SK-N-SH treated with all-trans-retinoic acid at 6 μM for 48 hours (cell line): ENCODE results near the gene PDSS2.

Experiments
- ATAC-seq: fragments of 200-7000 bp; cut with Tn5 transposase; 3 replicates; pipeline ENCODE4 v1.9.1; 2020; ENCODE audit warnings: mild to moderate bottlenecking, moderate library complexity
- ARNTL ChIP-seq: fragments of 450-650 bp; formaldehyde crosslinking; IDR thresholded peaks from 2 replicates; pipeline ENCODE4 v1.5.0; 2020; ENCODE audit warnings: low read depth, mild to moderate bottlenecking, moderate library complexity, borderline replicate concordance
- BACH2 ChIP-seq: fragments of 250-450 bp; sonication (Bioruptor Pico); IDR thresholded peaks from 2 replicates; pipeline ENCODE4 v1.9.0; 2021; ENCODE audit warnings: mild to moderate bottlenecking, borderline replicate concordance
- CREB5 ChIP-seq: fragments of 250-450 bp; sonication (Bioruptor Pico); IDR thresholded peaks from 2 replicates; pipeline ENCODE4 v1.5.1; 2020; ENCODE audit warnings: low read depth, mild to moderate bottlenecking, moderate library complexity
- CSDC2 ChIP-seq: fragments of 250-450 bp; sonication (Bioruptor Pico); IDR thresholded peaks from 2 replicates; pipeline ENCODE4 v1.5.0; 2020; ENCODE audit warnings: mild to moderate bottlenecking, moderate library complexity
- CSRNP3 ChIP-seq: fragments of 250-450 bp; sonication (Bioruptor Pico); IDR thresholded peaks from 2 replicates; pipeline ENCODE4 v1.5.1; 2021; ENCODE audit warnings: mild to moderate bottlenecking, moderate library complexity
- ESRRG ChIP-seq: fragments of 250-450 bp; sonication (Bioruptor Pico); IDR thresholded peaks from 2 replicates; pipeline ENCODE4 v1.6.1; 2021; ENCODE audit warnings: mild to moderate bottlenecking
- GLIS3 ChIP-seq: fragments of 250-450 bp; sonication (Bioruptor Pico); IDR thresholded peaks from 2 replicates; pipeline ENCODE4 v1.5.0; 2020; ENCODE audit warnings: mild to moderate bottlenecking, moderate library complexity
- ISL1 ChIP-seq: fragments of 250-450 bp; sonication (Bioruptor Pico); IDR thresholded peaks from 2 replicates; pipeline ENCODE4 v2.1.2; 2022; ENCODE audit warnings: mild to moderate bottlenecking, moderate library complexity
- OSR1 ChIP-seq: fragments of 250-450 bp; sonication (Bioruptor Pico); IDR thresholded peaks from 2 replicates; pipeline ENCODE4 v1.8.0; 2022; ENCODE audit warnings: moderate library complexity, mild to moderate bottlenecking, inconsistent platforms
- PATZ1 ChIP-seq: fragments of 250-450 bp; sonication (Bioruptor Pico); IDR thresholded peaks from 2 replicates; pipeline ENCODE4 v1.8.0; 2020; ENCODE audit warnings: mild to moderate bottlenecking, moderate library complexity, borderline replicate concordance
- POU6F1 ChIP-seq: fragments of 250-450 bp; sonication (Bioruptor Pico); IDR thresholded peaks from 2 replicates; pipeline ENCODE4 v1.8.0; 2021; ENCODE audit warnings: low read depth, mild to moderate bottlenecking, moderate library complexity, borderline replicate concordance
- RARB ChIP-seq: fragments of 250-450 bp; sonication (Bioruptor Pico); IDR thresholded peaks from 2 replicates; pipeline ENCODE4 v1.8.0; 2021; ENCODE audit warnings: mild to moderate bottlenecking, moderate library complexity
- SNAI2 ChIP-seq: fragments of 250-450 bp; sonication (Bioruptor Pico); IDR thresholded peaks from 2 replicates; pipeline ENCODE4 v1.5.0; 2020; ENCODE audit warnings: mild to moderate bottlenecking, moderate library complexity
- TOX ChIP-seq: fragments of 250-450 bp; sonication (Bioruptor Pico); IDR thresholded peaks from 2 replicates; pipeline ENCODE4 v1.8.0; 2021; ENCODE audit warnings: mild to moderate bottlenecking, moderate library complexity, borderline replicate concordance
- TSHZ2 ChIP-seq: fragments of 250-450 bp; sonication (Bioruptor Pico); IDR thresholded peaks from 2 replicates; pipeline ENCODE4 v1.5.0; 2020; ENCODE audit warnings: mild to moderate bottlenecking, moderate library complexity
- ZFP3 ChIP-seq: fragments of 250-450 bp; sonication (Bioruptor Pico); IDR thresholded peaks from 2 replicates; pipeline ENCODE4 v1.5.0; 2020; ENCODE audit warnings: mild to moderate bottlenecking, moderate library complexity
- ZFP30 ChIP-seq: fragments of 450-650 bp; formaldehyde crosslinking; IDR thresholded peaks from 2 replicates; pipeline ENCODE4 v1.5.0; 2022; ENCODE audit warnings: mild to moderate bottlenecking, moderate library complexity
- ZNF565 ChIP-seq: fragments of 450-650 bp; formaldehyde crosslinking; conservative IDR thresholded peaks from 2 replicates; pipeline ENCODE4 v1.5.0; 2020; ENCODE audit warnings: low read depth, mild to moderate bottlenecking, moderate library complexity
- ZNF70 ChIP-seq: fragments of 450-650 bp; formaldehyde crosslinking; IDR thresholded peaks from 2 replicates; pipeline ENCODE4 v1.5.0; 2020; ENCODE audit warnings: mild to moderate bottlenecking, moderate library complexity
- ZNF8 ChIP-seq: fragments of 450-650 bp; formaldehyde crosslinking; IDR thresholded peaks from 2 replicates; pipeline ENCODE4 v1.5.0; 2020; ENCODE audit warnings: mild to moderate bottlenecking, moderate library complexity

PDSS2 gene

GRCh38 chr6:107228754-107229153 is 230.6 kb downstream of the PDSS2 start:
- no peak for TF ChIP-seq RARB (CRISPR knock-in tag)
- TF ChIP-seq ARNTL = no peak
- no peak for TF ChIP-seq CSRNP3 (CRISPR knock-in tag)
- TF ChIP-seq ZNF565 = no peak
- TF ChIP-seq CREB5 = no peak
- TF ChIP-seq OSR1 (CRISPR knock-in tag) = no peak
- TF ChIP-seq CSDC2 = no peak
- TF ChIP-seq PATZ1 (CRISPR knock-in tag) = no peak
- TF ChIP-seq GLIS3 (CRISPR knock-in tag) = no peak
- no peak for TF ChIP-seq ESRRG (CRISPR knock-in tag)
- no peak for TF ChIP-seq ZFP3
- no peak for TF ChIP-seq ZNF70 (CRISPR knock-in tag)
- TF ChIP-seq TSHZ2 (CRISPR knock-in tag) = no peak
- TF ChIP-seq ZNF8 (CRISPR knock-in tag) = no peak
- TF ChIP-seq POU6F1 = no peak
- no peak for TF ChIP-seq BACH2 (CRISPR knock-in tag)
- TF ChIP-seq ISL1 (CRISPR knock-in tag) = no peak
- TF ChIP-seq ZFP30 (CRISPR knock-in tag) = no peak
- TF ChIP-seq, all 23 proteins: peak for 0
- no peak for ATAC-seq

GRCh38 chr6:107221519-107221918 is 237.8 kb downstream of the PDSS2 start:
- ATAC-seq = no peak
- no peak for TF ChIP-seq BACH2 (CRISPR knock-in tag)
- no peak for TF ChIP-seq TSHZ2 (CRISPR knock-in tag)
- TF ChIP-seq, all 23 proteins: peak for 0

- no peak for TF ChIP-seq CSDC2
- no peak for TF ChIP-seq CREB5
- no peak for TF ChIP-seq ZNF8 (CRISPR knock-in tag)
- no peak for TF ChIP-seq SNAI2
- no peak for TF ChIP-seq OSR1 (CRISPR knock-in tag)
- no peak for TF ChIP-seq ZFP3
- TF ChIP-seq RARB (CRISPR knock-in tag) = no peak
- TF ChIP-seq CSRNP3 (CRISPR knock-in tag) = no peak
- no peak for TF ChIP-seq ZNF565
- no peak for TF ChIP-seq PATZ1 (CRISPR knock-in tag)
- TF ChIP-seq ISL1 (CRISPR knock-in tag) = no peak
- TF ChIP-seq TOX (CRISPR knock-in tag) = no peak
- ATAC-seq = no peak
Observed at GRCh38 chr6:107219851-107220250, 239.5 kb downstream of the PDSS2 start.
